H9 (cell line): Measurements from ENCODE around the gene IFNA13. TPM values are rescaled to one million over a fixed set of nuclear protein-coding genes. Genes with fewer than 3 reads are reported as not detected.

Experiments used
- DNase-seq: peaks from one replicate; pipeline ENCODE4 v3.0.0-alpha.2; 2017
- H2AFZ ChIP-seq: one replicate; pipeline ENCODE4 v1.6.1; 2013; ENCODE audit warnings: mild to moderate bottlenecking, low read length, control low read depth, moderate library complexity
- H2AK5ac ChIP-seq: 2 replicates; pipeline ENCODE4 v1.6.1; 2013; ENCODE audit warnings: low read length, control low read depth, mixed read lengths; ENCODE audit not compliant: insufficient read length
- H2BK120ac ChIP-seq: one replicate; pipeline ENCODE4 v1.6.1; 2013; ENCODE audit warnings: low read depth, mild to moderate bottlenecking, low read length, control low read depth, inconsistent platforms; ENCODE audit not compliant: poor library complexity, severe bottlenecking
- H2BK12ac ChIP-seq: 2 replicates; pipeline ENCODE4 v1.6.1; 2013; ENCODE audit warnings: low read length, control low read depth, mixed read lengths, low read depth; ENCODE audit not compliant: insufficient read length
- H2BK15ac ChIP-seq: 2 replicates; pipeline ENCODE4 v1.6.1; 2013; ENCODE audit warnings: low read depth, low read length, control low read depth
- H2BK20ac ChIP-seq: one replicate; pipeline ENCODE4 v1.6.1; 2013; ENCODE audit warnings: low read depth, mild to moderate bottlenecking, low read length, control low read depth, inconsistent platforms; ENCODE audit not compliant: poor library complexity, severe bottlenecking
- H2BK5ac ChIP-seq: 2 replicates; pipeline ENCODE4 v1.6.1; 2013; ENCODE audit warnings: low read length, control low read depth, mixed read lengths; ENCODE audit not compliant: insufficient read length
- H3K14ac ChIP-seq: 2 replicates; pipeline ENCODE4 v1.6.1; 2013; ENCODE audit warnings: low read length, control low read depth; ENCODE audit not compliant: insufficient read depth
- H3K18ac ChIP-seq: 2 replicates; pipeline ENCODE4 v1.6.1; 2013; ENCODE audit warnings: low read depth, mild to moderate bottlenecking, mixed read lengths, low read length, control low read depth; ENCODE audit not compliant: insufficient read length
- H3K23ac ChIP-seq: 2 replicates; pipeline ENCODE4 v1.6.1; 2013; ENCODE audit warnings: low read length, control low read depth, mixed read lengths, low read depth; ENCODE audit not compliant: insufficient read length
- H3K23me2 ChIP-seq: 2 replicates; pipeline ENCODE4 v1.6.1; 2013; ENCODE audit warnings: low read depth, mild to moderate bottlenecking, mixed read lengths, low read length, control low read depth; ENCODE audit not compliant: insufficient read length, poor library complexity, severe bottlenecking
- H3K27ac ChIP-seq: 2 replicates; pipeline ENCODE4 v1.5.1; 2013; ENCODE audit warnings: low read length, control low read depth, mixed read lengths, low read depth; ENCODE audit not compliant: insufficient read length
- H3K27me3 ChIP-seq: 2 replicates; pipeline ENCODE4 v1.6.1; 2013; ENCODE audit warnings: low read length, control low read depth, inconsistent platforms; ENCODE audit not compliant: insufficient read depth
- H3K4ac ChIP-seq: 2 replicates; pipeline ENCODE4 v1.6.1; 2013; ENCODE audit warnings: low read depth, mild to moderate bottlenecking, control low read depth, inconsistent platforms, low read length, moderate library complexity
- H3K4me1 ChIP-seq: 2 replicates; pipeline ENCODE4 v1.6.1; 2013; ENCODE audit warnings: low read length, control low read depth, inconsistent platforms; ENCODE audit not compliant: insufficient read depth
- H3K4me2 ChIP-seq: 2 replicates; pipeline ENCODE4 v1.6.1; 2013; ENCODE audit warnings: low read length, control low read depth, mixed read lengths; ENCODE audit not compliant: insufficient read length, insufficient read depth
- H3K56ac ChIP-seq: 2 replicates; pipeline ENCODE4 v1.6.1; 2013; ENCODE audit warnings: low read depth, mild to moderate bottlenecking, mixed read lengths, low read length, control low read depth; ENCODE audit not compliant: insufficient read length
- H3K79me1 ChIP-seq: 2 replicates; pipeline ENCODE4 v1.6.1; 2013; ENCODE audit warnings: low read depth, mild to moderate bottlenecking, moderate library complexity, low read length, control low read depth, inconsistent platforms; ENCODE audit not compliant: insufficient read depth, poor library complexity, severe bottlenecking
- H3K79me2 ChIP-seq: 2 replicates; pipeline ENCODE4 v1.6.1; 2013; ENCODE audit warnings: low read length, control low read depth, inconsistent platforms; ENCODE audit not compliant: insufficient read depth
- H3K9ac ChIP-seq: 2 replicates; pipeline ENCODE4 v1.6.1; 2013; ENCODE audit warnings: low read length, control low read depth, mixed read lengths; ENCODE audit not compliant: insufficient read length; ENCODE audit errors: extremely low read depth
- H3K9me3 ChIP-seq: one replicate; pipeline ENCODE4 v1.6.1; 2013; ENCODE audit warnings: low read depth, low read length, inconsistent platforms; ENCODE audit not compliant: control insufficient read depth
- H3T11ph ChIP-seq: one replicate; pipeline ENCODE4 v1.6.1; 2013; ENCODE audit warnings: mild to moderate bottlenecking, low read length, control low read depth, inconsistent platforms
- H4K20me1 ChIP-seq: one replicate; pipeline ENCODE4 v1.6.1; 2013; ENCODE audit not compliant: control insufficient read depth, insufficient read length, insufficient read depth
- H4K5ac ChIP-seq: 2 replicates; pipeline ENCODE4 v1.6.1; 2013; ENCODE audit warnings: low read depth, mild to moderate bottlenecking, mixed read lengths, low read length, control low read depth; ENCODE audit not compliant: insufficient read length
- H4K8ac ChIP-seq: replicated peaks from 2 replicates; pipeline ENCODE4 v1.6.1; 2013; ENCODE audit warnings: low read length, control low read depth, mixed read lengths, low read depth; ENCODE audit not compliant: insufficient read length
- H4K91ac ChIP-seq: 2 replicates; pipeline ENCODE4 v1.6.1; 2013; ENCODE audit warnings: low read depth, mild to moderate bottlenecking, moderate library complexity, mixed read lengths, low read length, control low read depth; ENCODE audit not compliant: insufficient read length
- H3K27ac Mint-ChIP-seq, 3 experiments: 2 replicates in 2 of 3; 3 replicates in 1 of 3; pipeline ENCODE4 v1.8.0; 2020 to 2021; ENCODE audit warnings: mixed read lengths in 3 of 3, mild to moderate bottlenecking in 1 of 3, moderate library complexity in 1 of 3
- H3K27me3 Mint-ChIP-seq: 2 replicates; pipeline ENCODE4 v1.8.0; 2021; ENCODE audit warnings: low read depth, mild to moderate bottlenecking, moderate library complexity, mixed read lengths
- H3K36me3 Mint-ChIP-seq, 3 experiments: 2 replicates in 2 of 3; 3 replicates in 1 of 3; pipeline ENCODE4 v1.8.0; 2020 to 2021; ENCODE audit warnings: low read depth in 3 of 3, mixed read lengths in 3 of 3; ENCODE audit not compliant: insufficient read depth in 1 of 3
- H3K4me1 Mint-ChIP-seq, 2 experiments: 2 replicates each; pipeline ENCODE4 v1.8.0; 2020; ENCODE audit warnings: mixed read lengths in 2 of 2
- H3K4me3 Mint-ChIP-seq, 2 experiments: 2 replicates in 1 of 2; 3 replicates in 1 of 2; pipeline ENCODE4 v1.8.0; 2020 to 2021; ENCODE audit warnings: mild to moderate bottlenecking in 2 of 2, mixed read lengths in 2 of 2, moderate library complexity in 1 of 2
- H3K9me3 Mint-ChIP-seq, 2 experiments: 2 replicates in 1 of 2; 3 replicates in 1 of 2; pipeline ENCODE4 v1.8.0; 2020; ENCODE audit warnings: mild to moderate bottlenecking in 2 of 2, mixed read lengths in 2 of 2, moderate library complexity in 1 of 2
- CTCF ChIP-seq: fragments of 200-600 bp; sonication (generic); conservative IDR thresholded peaks from 3 replicates; pipeline ENCODE4 v1.8.0; 2021; ENCODE audit warnings: antibody characterized with exemption, mild to moderate bottlenecking
- WGBS: extraction: QIAGEN DNeasy Blood & Tissue Kit; methylation state at CpG from one replicate; pipeline ENCODE4 v1.1.7; 2013; ENCODE audit warnings: missing lambda C conversion rate, low lambda C conversion rate, mixed read lengths; ENCODE audit not compliant: insufficient read length; ENCODE audit errors: extremely low coverage; 5-methylcytosine and 5-hydroxymethylcytosine counted together
- total RNA-seq: library from RNA; stranded (reverse); gene quantifications from 2 replicates; pipeline ENCODE4 v1.2.1, GENCODE V29; 2021

The IFNA13 gene
- total RNA-seq, 1 experiment from 2014 or later: not detected

GRCh38 chr9:21413624-21414023 is 45.8 kb upstream of the IFNA13 start:
- no peaks in the 10 kb centered on the region for H3K4me1 Mint-ChIP-seq
- no peak overlapping the region for H3K4ac ChIP-seq
- H3K14ac ChIP-seq: no peak overlapping the region
- H3K23me2 ChIP-seq: no peaks in the 10 kb centered on the region
- no peaks in the 10 kb centered on the region for H3K9me3 ChIP-seq
- no peaks in the 10 kb centered on the region for H3K79me2 ChIP-seq
- H3T11ph ChIP-seq: no peak overlapping the region
- no peak overlapping the region for H2BK20ac ChIP-seq
- H3K23ac ChIP-seq: no peak overlapping the region
- no peak overlapping the region for H3K4me3 Mint-ChIP-seq
- H3K27me3 ChIP-seq: no peaks in the 10 kb centered on the region
- H3K27ac Mint-ChIP-seq: no peak overlapping the region
- H3K9ac ChIP-seq: no peak overlapping the region
- no peak overlapping the region for H3K4me2 ChIP-seq
- no peak overlapping the region for H3K18ac ChIP-seq
- H4K20me1 ChIP-seq: no peaks in the 10 kb centered on the region
- no peak overlapping the region for H4K8ac ChIP-seq
- H3K27me3 Mint-ChIP-seq: peaks cover 4% of the 10 kb centered on the region
- no peak overlapping the region for H2BK15ac ChIP-seq
- no peak overlapping the region for H2AFZ ChIP-seq
- H4K91ac ChIP-seq: no peak overlapping the region
- no peaks in the 10 kb centered on the region for H3K9me3 Mint-ChIP-seq
- H3K56ac ChIP-seq: no peak overlapping the region
- H2BK5ac ChIP-seq: no peak overlapping the region
- no CpG with 5 or more reads among the region's 5 CpGs for WGBS
- no peak overlapping the region for H2BK12ac ChIP-seq
- no peak overlapping the region for H4K5ac ChIP-seq
- no peaks in the 10 kb centered on the region for H3K36me3 Mint-ChIP-seq
- peak; percentile 64 for TF ChIP-seq CTCF
- no peak overlapping the region for H2AK5ac ChIP-seq
- no peak overlapping the region for H3K27ac ChIP-seq
- DNase-seq: peak; percentile 55
- H2BK120ac ChIP-seq: no peak overlapping the region
- no peaks in the 10 kb centered on the region for H3K4me1 ChIP-seq
- H3K79me1 ChIP-seq: no peaks in the 10 kb centered on the region
